NCI-H1105 (cell line): ENCODE measurements around the gene GLIS1.

Source experiments
- DNase-seq: peaks from one replicate; lab custom pipeline; 2025; lab: John Stamatoyannopoulos, UW

GLIS1 gene

GRCh38 chr1:53462769-53463501, 276.0 kb downstream of the GLIS1 start:
- no peak for DNase-seq

- no peak for DNase-seq
These were observed 276.8 kb downstream of the GLIS1 start for GRCh38 chr1:53462193-53462592.

GRCh38 chr1:53461323-53462044, 277.5 kb downstream of the GLIS1 start:
- DNase-seq: no peak

- no peak for DNase-seq
These were observed 278.2 kb downstream of the GLIS1 start for GRCh38 chr1:53460666-53461322.

- no peak for DNase-seq
These were observed 278.7 kb downstream of the GLIS1 start for GRCh38 chr1:53460211-53460634.

GRCh38 chr1:53459321-53460175, 279.4 kb downstream of the GLIS1 start, which contains the start of gene DMRTB1:
TSS of gene DMRTB1 (plus strand) at chr1:53459399. CDS start at chr1:53459454, 55 bp downstream.
- DNase-seq: no peak

- no peak for DNase-seq
These were observed 280.3 kb downstream of the GLIS1 start for GRCh38 chr1:53458634-53459033.
